ENCODE measurements around the gene SNX5.
"Not testable (repeated sequence)": the region's sequence is repeated elsewhere in the genome, so short reads cannot be mapped to it uniquely, and the experiment has no call there.

Gene SNX5

GRCh38 chr20:17992224-17992637 is 23.6 kb upstream of the SNX5 start:
- DNase-seq = no peak

GRCh38 chr20:17990278-17990972 is 21.8 kb upstream of the SNX5 start:
- no peak for DNase-seq

- DNase-seq = no peak
Observed at GRCh38 chr20:17987988-17988387, 19.4 kb upstream of the SNX5 start.

- no peak for DNase-seq
Observed at GRCh38 chr20:17985388-17986018, 16.9 kb upstream of the SNX5 start.

GRCh38 chr20:17976305-17976704 is 7.7 kb upstream of the SNX5 start:
- no peak for DNase-seq

GRCh38 chr20:17972121-17972520 is 3.5 kb upstream of the SNX5 start:
- DNase-seq = no peak

- peak; percentile 7 for DNase-seq
Observed at GRCh38 chr20:17971300-17972013, 2.9 kb upstream of the SNX5 start.

GRCh38 chr20:17969884-17970409 is 1.4 kb upstream of the SNX5 start:
- no peak for DNase-seq

GRCh38 chr20:17969278-17969883 is 787 bp upstream of the SNX5 start:
- DNase-seq = no peak

- DNase-seq = peak; percentile 30
Observed at GRCh38 chr20:17967521-17968365, 851 bp downstream of the SNX5 start.

GRCh38 chr20:17966432-17967310 is 1.9 kb downstream of the SNX5 start:
- DNase-seq = no peak

- no peak for DNase-seq
Observed at GRCh38 chr20:17965042-17965697, 3.4 kb downstream of the SNX5 start.

- no peak for DNase-seq
Observed at GRCh38 chr20:17964632-17965031, 4.0 kb downstream of the SNX5 start.

GRCh38 chr20:17964073-17964472 is 4.5 kb downstream of the SNX5 start:
- no peak for DNase-seq

GRCh38 chr20:17963114-17963897 is 5.3 kb downstream of the SNX5 start:
- no peak for DNase-seq

- DNase-seq = no peak
Observed at GRCh38 chr20:17961587-17961940, 7.0 kb downstream of the SNX5 start.

- DNase-seq = no peak
Observed at GRCh38 chr20:17960927-17961586, 7.5 kb downstream of the SNX5 start.

- not testable (repeated sequence) for DNase-seq
Observed at GRCh38 chr20:17960400-17960885, 8.2 kb downstream of the SNX5 start.

GRCh38 chr20:17959257-17959627 is 9.4 kb downstream of the SNX5 start:
- no peak for DNase-seq
